ENCODE data around the gene XPR1.

GRCh38 chr1:180802813-180803212 lies 171.0 kb downstream of the XPR1 start:
- TF ChIP-seq CTCF (optimal IDR thresholded peaks at IDR 0.05 in 1 of 3, IDR thresholded peaks at IDR 0.05 in 1 of 3, conservative IDR thresholded peaks at IDR 0.05 in 1 of 3; ENCODE audit: extremely low read depth in 1 of 3, insufficient read depth in 2 of 3, low read length in 3 of 3) (no peak), EZH2 (IDR thresholded peaks at IDR 0.05; ENCODE audit: low read length) (no peak)

Measured in keratinocyte (primary cell).